ENCODE results near the gene ANKRD12. TPM values are rescaled to one million over a fixed set of nuclear protein-coding genes. Genes with fewer than 3 reads are reported as not detected.

ANKRD12 gene
- polyA plus RNA-seq, 1 experiment: 10.4 TPM

GRCh38 chr18:9285604-9286003, 149.0 kb downstream of the ANKRD12 start:
- CTCF ChIA-PET: interaction anchor here (0.6 kb wide), 1 partner anchor 48 kb away, joined by 4 read pairs; no protein-coding TSS in a partner anchor
- TF ChIP-seq CTCF (IDR thresholded peaks at IDR 0.05; ENCODE audit: low read depth, low read length): no peak
- no peak for DNase-seq (ENCODE audit: low read depth, low spot score)
- Histone ChIP-seq H3K27me3 (ENCODE audit: control insufficient read depth, insufficient read depth, low read length) (no peaks in the 10 kb centered on the region), H3K9me3 (ENCODE audit: control insufficient read depth, insufficient read depth, low read length) (peaks cover 4% of the 10 kb centered on the region; the same call in 1 of the 2 replicates), H3K4me3 (ENCODE audit: low read depth, low read length) (no peak overlapping the region), H3K27ac (ENCODE audit: low read depth, low read length) (no peak overlapping the region)
- POLR2A ChIA-PET: no interaction called here

GRCh38 chr18:9287036-9287435, 150.5 kb downstream of the ANKRD12 start:
- peaks cover 4% of the 10 kb centered on the region; the same call in 1 of the 2 replicates for H3K9me3 ChIP-seq (ENCODE audit: control insufficient read depth, insufficient read depth, low read length)
- DNase-seq (ENCODE audit: low read depth, low spot score): no peak
- H3K4me3 ChIP-seq (ENCODE audit: low read depth, low read length): no peak overlapping the region
- H3K27me3 ChIP-seq (ENCODE audit: control insufficient read depth, insufficient read depth, low read length): no peaks in the 10 kb centered on the region
- ChIA-PET POLR2A (no interaction called here), CTCF (interaction anchor here (0.6 kb wide), 1 partner anchor 47 kb away, joined by 6 read pairs; the partner anchor contains the start of gene TWSG1)
- no peak for TF ChIP-seq CTCF (IDR thresholded peaks at IDR 0.05; ENCODE audit: low read depth, low read length)
- no peak overlapping the region for H3K27ac ChIP-seq (ENCODE audit: low read depth, low read length)

- peak overlapping the region; percentile 71 for H3K27ac ChIP-seq (ENCODE audit: low read depth, low read length)
- no peak for DNase-seq (ENCODE audit: low read depth, low spot score)
- H3K27me3 ChIP-seq (ENCODE audit: control insufficient read depth, insufficient read depth, low read length): no peaks in the 10 kb centered on the region
- POLR2A ChIA-PET: interaction anchor here (1.0 to 1.4 kb wide), 3 partner anchors 32 to 59 kb away, joined by 4 to 6 read pairs (median 5); partner anchors contain the start of gene TWSG1
- H3K9me3 ChIP-seq (ENCODE audit: control insufficient read depth, insufficient read depth, low read length): peaks cover 9% of the 10 kb centered on the region
- no peak overlapping the region for H3K4me3 ChIP-seq (ENCODE audit: low read depth, low read length)
- CTCF ChIA-PET: interaction anchor here (1.0 kb wide), 1 partner anchor 286 kb away, joined by 4 read pairs; no protein-coding TSS in a partner anchor
- TF ChIP-seq CTCF (IDR thresholded peaks at IDR 0.05; ENCODE audit: low read depth, low read length): no peak
These were observed 153.1 kb downstream of the ANKRD12 start for GRCh38 chr18:9289698-9290097.

GRCh38 chr18:9290156-9290555, 153.6 kb downstream of the ANKRD12 start:
- DNase-seq (ENCODE audit: low read depth, low spot score): peak; percentile 63
- peaks cover 5% of the 10 kb centered on the region for H3K9me3 ChIP-seq (ENCODE audit: control insufficient read depth, insufficient read depth, low read length)
- H3K27ac ChIP-seq (ENCODE audit: low read depth, low read length): peak overlapping the region; percentile 71
- H3K4me3 ChIP-seq (ENCODE audit: low read depth, low read length): no peak overlapping the region
- no peak for TF ChIP-seq CTCF (IDR thresholded peaks at IDR 0.05; ENCODE audit: low read depth, low read length)
- no peaks in the 10 kb centered on the region for H3K27me3 ChIP-seq (ENCODE audit: control insufficient read depth, insufficient read depth, low read length)
- CTCF ChIA-PET: interaction anchor here (1.0 kb wide), 1 partner anchor 285 kb away, joined by 4 read pairs; no protein-coding TSS in a partner anchor
- POLR2A ChIA-PET: interaction anchor here (1.0 to 1.4 kb wide), 3 partner anchors 31 to 59 kb away, joined by 4 to 6 read pairs (median 5); partner anchors contain the start of gene TWSG1

GRCh38 chr18:9292047-9292446, 155.5 kb downstream of the ANKRD12 start:
- Histone ChIP-seq H3K27ac (ENCODE audit: low read depth, low read length) (no peak overlapping the region), H3K27me3 (ENCODE audit: control insufficient read depth, insufficient read depth, low read length) (no peaks in the 10 kb centered on the region), H3K4me3 (ENCODE audit: low read depth, low read length) (no peak overlapping the region), H3K9me3 (ENCODE audit: control insufficient read depth, insufficient read depth, low read length) (peaks cover 13% of the 10 kb centered on the region)
- POLR2A ChIA-PET: no interaction called here
- no peak for TF ChIP-seq CTCF (IDR thresholded peaks at IDR 0.05; ENCODE audit: low read depth, low read length)
- CTCF ChIA-PET: no interaction called here
- no peak for DNase-seq (ENCODE audit: low read depth, low spot score)
